ENCODE data around the gene INPP5B. TPM values are rescaled to one million over a fixed set of nuclear protein-coding genes. Genes with fewer than 3 reads are reported as not detected.
A peak's percentile ranks its signal among the peaks of the same experiment; 100 is the strongest.

Gene INPP5B
- total and polyA plus RNA-seq, 9 of the 15 experiments (the other 6 are each of a cell fraction or from before 2014, with no cell fraction given) = 14.1 to 28.7 (median 20.9) TPM

DNA sequence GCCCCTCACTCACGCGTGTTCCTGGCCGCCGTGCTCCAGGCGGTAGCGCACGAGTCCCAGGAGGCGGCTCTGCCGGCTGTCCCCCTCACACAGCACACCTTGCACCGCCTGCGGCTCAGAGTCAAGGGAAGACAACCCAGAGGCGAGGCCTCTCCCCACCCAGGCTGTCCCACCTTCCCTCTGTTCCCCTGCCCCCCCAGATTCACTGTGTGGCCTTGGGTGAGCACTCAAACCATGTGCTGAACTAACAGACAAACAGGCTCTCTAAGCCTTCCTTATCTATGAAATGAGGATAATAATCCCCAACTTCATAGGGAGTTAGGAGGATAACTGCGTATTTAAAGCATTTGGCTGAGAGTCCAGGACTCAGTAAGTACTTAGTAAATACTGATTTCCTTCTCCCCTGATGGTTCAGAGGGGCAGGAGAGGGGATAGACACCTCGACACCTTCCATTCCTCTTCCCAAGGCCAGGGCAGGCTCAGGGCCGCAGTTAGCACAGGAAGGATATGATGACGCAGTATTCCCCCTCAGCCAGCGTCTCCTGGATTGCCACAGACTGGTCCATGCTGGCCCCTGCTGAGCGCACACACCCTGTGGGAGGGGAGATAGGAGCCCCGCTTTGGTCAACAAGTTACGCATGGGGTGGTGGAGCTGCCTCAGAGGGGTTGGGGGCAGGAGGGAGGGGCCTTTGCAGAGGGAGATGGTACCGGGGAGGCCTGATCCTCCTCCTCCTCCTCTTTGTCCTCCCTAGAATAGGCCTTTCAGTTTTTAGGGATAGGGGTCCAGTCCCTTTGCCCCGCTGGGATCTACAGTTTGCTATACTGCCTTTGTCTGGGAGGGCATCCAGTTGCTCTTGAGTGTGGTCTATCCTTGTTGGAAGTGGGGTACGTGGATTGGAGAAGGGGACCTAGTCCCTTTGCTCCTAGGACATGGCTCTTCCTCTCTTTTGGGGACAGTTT, 830 bp downstream of the INPP5B start (continued):
- TF ChIP-seq, protein P1, sequence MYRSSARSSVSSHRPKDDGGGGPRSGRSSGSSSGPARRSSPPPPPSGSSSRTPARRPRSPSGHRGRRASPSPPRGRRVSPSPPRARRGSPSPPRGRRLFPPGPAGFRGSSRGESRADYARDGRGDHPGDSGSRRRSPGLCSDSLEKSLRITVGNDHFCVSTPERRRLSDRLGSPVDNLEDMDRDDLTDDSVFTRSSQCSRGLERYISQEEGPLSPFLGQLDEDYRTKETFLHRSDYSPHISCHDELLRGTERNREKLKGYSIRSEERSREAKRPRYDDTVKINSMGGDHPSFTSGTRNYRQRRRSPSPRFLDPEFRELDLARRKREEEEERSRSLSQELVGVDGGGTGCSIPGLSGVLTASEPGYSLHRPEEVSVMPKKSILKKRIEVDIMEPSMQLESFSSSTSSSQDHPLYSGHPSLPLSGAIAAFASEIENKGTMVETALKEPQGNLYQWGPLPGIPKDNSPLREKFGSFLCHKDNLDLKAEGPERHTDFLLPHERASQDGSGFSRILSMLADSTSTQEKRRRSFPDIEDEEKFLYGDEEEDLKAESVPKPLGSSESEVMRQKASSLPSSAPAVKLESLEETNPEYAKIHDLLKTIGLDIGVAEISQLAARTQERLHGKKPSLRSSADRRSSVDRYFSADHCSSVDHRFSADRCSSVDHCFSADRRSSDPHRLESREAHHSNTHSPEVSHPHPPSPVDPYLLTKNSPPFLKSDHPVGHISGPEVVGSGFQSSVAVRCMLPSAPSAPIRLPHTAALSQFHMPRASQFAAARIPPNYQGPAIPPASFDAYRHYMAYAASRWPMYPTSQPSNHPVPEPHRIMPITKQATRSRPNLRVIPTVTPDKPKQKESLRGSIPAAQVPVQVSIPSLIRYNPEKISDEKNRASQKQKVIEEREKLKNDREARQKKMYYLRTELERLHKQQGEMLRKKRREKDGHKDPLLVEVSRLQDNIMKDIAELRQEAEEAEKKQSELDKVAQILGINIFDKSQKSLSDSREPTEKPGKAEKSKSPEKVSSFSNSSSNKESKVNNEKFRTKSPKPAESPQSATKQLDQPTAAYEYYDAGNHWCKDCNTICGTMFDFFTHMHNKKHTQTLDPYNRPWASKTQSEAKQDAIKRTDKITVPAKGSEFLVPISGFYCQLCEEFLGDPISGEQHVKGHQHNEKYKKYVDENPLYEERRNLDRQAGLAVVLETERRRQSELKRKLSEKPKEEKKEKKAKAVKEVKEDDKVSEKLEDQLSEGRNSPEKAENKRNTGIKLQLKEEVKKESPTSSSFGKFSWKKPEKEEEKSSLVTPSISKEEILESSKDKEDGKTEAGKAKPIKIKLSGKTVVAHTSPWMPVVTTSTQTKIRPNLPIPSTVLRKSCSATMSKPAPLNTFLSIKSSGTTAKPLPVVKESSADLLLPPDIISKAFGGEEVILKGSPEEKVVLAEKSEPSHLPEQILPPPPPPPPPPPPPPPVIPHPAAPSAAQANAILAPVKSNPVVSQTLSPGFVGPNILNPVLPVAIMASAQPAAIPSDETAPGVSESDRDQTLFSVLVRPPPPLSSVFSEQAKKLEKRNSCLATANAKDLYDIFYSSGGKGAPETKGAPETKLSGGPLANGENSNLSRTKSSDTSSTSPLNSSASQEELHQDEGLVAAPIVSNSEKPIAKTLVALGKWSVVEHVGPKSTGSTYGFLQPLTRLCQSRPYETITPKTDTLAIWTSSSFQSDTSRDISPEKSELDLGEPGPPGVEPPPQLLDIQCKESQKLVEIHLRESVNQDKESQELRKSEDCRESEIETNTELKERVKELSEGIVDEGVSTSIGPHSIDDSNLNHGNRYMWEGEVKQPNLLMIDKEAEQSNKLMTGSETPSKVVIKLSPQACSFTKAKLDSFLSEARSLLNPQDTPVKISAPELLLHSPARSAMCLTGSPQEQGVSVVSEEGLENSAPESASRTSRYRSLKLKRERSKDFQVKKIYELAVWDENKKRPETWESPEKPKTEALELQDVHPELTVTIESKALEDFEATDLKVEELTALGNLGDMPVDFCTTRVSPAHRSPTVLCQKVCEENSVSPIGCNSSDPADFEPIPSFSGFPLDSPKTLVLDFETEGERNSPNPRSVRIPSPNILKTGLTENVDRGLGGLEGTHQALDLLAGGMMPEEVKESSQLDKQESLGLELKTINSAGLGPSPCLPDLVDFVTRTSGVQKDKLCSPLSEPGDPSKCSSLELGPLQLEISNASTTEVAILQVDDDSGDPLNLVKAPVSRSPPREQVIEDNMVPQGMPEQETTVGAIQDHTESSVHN (IDR thresholded peaks at IDR 0.05; ENCODE audit: borderline replicate concordance in 1 of 2, low read depth in 1 of 2) = no peak
- no peak for TF ChIP-seq ZNF76 (CRISPR knock-in tag; IDR thresholded peaks at IDR 0.05; ENCODE audit: borderline replicate concordance)
- no peak for TF ChIP-seq MTF1 (CRISPR knock-in tag; IDR thresholded peaks at IDR 0.05; ENCODE audit: borderline replicate concordance)
- TF ChIP-seq, protein P2, sequence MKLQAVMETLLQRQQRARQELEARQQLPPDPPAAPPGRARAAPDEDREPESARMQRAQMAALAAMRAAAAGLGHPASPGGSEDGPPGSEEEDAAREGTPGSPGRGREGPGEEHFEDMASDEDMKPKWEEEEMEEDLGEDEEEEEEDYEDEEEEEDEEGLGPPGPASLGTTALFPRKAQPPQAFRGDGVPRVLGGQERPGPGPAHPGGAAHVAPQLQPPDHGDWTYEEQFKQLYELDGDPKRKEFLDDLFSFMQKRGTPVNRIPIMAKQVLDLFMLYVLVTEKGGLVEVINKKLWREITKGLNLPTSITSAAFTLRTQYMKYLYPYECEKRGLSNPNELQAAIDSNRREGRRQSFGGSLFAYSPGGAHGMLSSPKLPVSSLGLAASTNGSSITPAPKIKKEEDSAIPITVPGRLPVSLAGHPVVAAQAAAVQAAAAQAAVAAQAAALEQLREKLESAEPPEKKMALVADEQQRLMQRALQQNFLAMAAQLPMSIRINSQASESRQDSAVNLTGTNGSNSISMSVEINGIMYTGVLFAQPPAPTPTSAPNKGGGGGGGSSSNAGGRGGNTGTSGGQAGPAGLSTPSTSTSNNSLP (IDR thresholded peaks at IDR 0.05; ENCODE audit: borderline replicate concordance, low read depth, low read length) = no peak
- TF ChIP-seq ETV1 (tag; conservative IDR thresholded peaks at IDR 0.05; ENCODE audit: low read depth) = no peak
- TF ChIP-seq FOXA3 (CRISPR knock-in tag; conservative IDR thresholded peaks at IDR 0.05 in 1 of 2, IDR thresholded peaks at IDR 0.05 in 1 of 2) = peak in 1 of 2 experiments; percentile 82; a peak in 1 of 4 replicates
- no peak for TF ChIP-seq FIP1L1 (IDR thresholded peaks at IDR 0.05; ENCODE audit: low read depth, low read length, poor library complexity, severe bottlenecking)
- peak; percentile 15 for TF ChIP-seq POLR2B (IDR thresholded peaks at IDR 0.05; ENCODE audit: low read depth, partially characterized antibody)
- TF ChIP-seq, protein P3, sequence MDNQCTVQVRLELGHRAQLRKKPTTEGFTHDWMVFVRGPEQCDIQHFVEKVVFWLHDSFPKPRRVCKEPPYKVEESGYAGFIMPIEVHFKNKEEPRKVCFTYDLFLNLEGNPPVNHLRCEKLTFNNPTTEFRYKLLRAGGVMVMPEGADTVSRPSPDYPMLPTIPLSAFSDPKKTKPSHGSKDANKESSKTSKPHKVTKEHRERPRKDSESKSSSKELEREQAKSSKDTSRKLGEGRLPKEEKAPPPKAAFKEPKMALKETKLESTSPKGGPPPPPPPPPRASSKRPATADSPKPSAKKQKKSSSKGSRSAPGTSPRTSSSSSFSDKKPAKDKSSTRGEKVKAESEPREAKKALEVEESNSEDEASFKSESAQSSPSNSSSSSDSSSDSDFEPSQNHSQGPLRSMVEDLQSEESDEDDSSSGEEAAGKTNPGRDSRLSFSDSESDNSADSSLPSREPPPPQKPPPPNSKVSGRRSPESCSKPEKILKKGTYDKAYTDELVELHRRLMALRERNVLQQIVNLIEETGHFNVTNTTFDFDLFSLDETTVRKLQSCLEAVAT (IDR thresholded peaks at IDR 0.05) = no peak; a peak in 1 of 4 replicates
- no peak for TF ChIP-seq TAF15 (IDR thresholded peaks at IDR 0.05; ENCODE audit: low read depth, low read length)

Measured in K562 (cell line).